NCI-H1417 (cell line): Measurements from ENCODE around the gene TP53BP2.

Experiments used
- DNase-seq, 3 experiments: peaks; one replicate each; lab custom pipeline; 2025; lab: John Stamatoyannopoulos, UW

TP53BP2 gene

DNA sequence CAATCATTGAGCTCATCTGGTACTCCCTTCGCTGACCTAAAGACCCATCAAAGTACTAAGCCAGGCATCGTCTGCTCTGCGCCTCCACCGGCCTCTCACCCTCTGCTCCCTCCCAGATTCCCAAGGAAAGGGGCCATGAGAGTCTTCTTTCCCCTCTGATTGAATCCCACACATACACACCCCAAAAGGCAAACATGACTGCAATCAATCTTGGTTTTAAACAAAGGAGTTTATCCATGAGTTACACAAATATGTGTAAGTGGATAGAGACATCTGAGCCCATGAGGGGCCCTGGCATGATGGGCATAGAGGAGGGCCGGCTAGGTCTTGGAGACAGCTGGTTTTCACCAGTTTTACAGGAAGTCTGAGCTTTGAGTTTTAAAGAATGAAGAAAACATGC is 82.5 kb downstream of the TP53BP2 start:
- no peak for DNase-seq

- DNase-seq: no peak
Observed at GRCh38 chr1:223761411-223761810, 84.3 kb downstream of the TP53BP2 start.

- no peak for DNase-seq
Observed at GRCh38 chr1:223760833-223761232, 84.9 kb downstream of the TP53BP2 start.

DNA sequence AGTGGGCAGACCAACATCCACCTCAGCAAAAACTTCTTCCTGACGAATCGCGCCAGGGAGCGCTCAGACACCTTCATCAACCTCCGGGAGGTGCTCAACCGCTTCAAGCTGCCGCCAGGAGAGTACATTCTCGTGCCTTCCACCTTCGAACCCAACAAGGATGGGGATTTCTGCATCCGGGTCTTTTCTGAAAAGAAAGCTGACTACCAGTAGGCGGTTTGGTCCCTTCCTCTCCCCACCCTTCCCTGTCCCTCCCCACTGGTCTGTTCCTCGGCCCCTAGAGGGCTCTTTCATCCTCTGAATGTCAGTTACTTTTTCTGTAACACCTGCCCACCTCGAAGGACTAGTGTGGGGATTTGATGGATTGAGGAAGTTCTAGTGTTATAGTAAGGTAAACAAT is 86.5 kb downstream of the TP53BP2 start:
- DNase-seq: peak in 1 of 3 experiments; percentile 16

DNA sequence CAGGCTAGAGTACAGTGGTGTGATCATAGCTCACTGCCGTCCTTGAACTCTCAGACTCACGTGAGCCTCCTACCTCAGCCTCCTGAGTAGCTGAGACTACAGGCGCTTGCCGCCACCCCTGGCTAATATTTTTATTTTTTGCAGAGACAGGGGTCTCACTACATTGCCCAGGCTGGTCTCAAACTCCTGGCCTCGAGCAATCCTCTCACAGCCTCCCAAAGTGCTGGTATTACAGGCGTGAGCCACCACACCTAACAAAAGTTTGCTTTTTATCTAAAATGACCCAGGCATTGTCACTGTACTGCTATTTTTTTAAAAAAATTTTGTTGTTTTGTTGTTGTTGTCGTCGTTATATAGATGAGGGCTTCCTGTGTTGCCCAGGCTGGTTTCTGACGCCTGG is 87.0 kb downstream of the TP53BP2 start:
- DNase-seq: no peak

- no peak for DNase-seq
Observed at GRCh38 chr1:223756806-223757700, 88.7 kb downstream of the TP53BP2 start.

GRCh38 chr1:223755992-223756775 is 89.6 kb downstream of the TP53BP2 start:
- DNase-seq: no peak

DNA sequence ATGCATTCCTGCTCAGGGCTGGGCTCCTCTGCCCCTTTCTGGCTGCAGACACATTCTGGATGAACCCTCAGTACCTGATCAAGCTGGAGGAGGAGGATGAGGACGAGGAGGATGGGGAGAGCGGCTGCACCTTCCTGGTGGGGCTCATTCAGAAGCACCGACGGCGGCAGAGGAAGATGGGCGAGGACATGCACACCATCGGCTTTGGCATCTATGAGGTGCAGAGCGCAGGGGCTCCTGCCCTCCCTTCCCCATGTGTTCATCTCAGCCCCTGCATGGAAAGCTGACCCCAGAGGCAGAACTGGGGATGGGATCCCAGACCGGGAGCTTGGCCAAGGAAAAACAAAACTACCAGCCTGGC is 90.3 kb downstream of the TP53BP2 start:
- DNase-seq: no peak

DNA sequence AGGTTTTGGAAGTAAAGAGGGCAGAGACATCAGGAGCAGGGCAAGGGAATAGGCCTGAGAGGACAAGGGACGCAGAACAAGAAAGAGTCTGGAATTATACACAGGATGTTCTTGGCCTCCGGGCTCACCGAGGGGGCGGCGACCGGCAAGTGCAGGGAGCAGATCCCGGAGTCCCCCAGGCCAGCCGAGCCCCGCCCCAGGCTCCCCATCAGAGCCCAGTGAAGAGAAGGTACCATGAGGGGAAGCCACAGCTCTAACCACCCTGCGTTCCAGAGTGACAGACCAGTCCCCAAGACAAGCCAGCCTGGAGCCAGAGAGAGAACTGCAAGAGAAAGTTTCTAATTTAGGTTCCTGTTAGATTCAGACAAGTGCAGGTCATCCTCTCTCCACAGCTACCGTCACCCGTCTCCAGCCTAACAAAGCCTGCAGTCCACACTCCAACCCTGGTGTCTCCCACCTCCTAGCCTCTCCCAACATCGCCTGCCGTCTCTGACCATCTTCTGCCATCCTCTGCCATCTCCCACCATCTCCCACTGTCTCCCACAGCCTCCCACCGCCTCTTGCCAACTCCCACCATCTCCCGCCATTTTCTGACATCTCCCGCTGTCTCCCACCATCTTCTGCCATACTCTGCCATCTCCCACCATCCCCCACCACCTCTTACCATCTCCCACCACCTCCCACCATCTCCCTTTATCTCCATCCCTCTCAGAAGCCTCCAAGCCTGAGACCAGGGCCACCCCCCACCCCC is 90.9 kb downstream of the TP53BP2 start:
- DNase-seq: no peak

GRCh38 chr1:223752721-223753515 is 92.8 kb downstream of the TP53BP2 start:
- peak in 1 of 3 experiments; percentile 45 for DNase-seq

DNA sequence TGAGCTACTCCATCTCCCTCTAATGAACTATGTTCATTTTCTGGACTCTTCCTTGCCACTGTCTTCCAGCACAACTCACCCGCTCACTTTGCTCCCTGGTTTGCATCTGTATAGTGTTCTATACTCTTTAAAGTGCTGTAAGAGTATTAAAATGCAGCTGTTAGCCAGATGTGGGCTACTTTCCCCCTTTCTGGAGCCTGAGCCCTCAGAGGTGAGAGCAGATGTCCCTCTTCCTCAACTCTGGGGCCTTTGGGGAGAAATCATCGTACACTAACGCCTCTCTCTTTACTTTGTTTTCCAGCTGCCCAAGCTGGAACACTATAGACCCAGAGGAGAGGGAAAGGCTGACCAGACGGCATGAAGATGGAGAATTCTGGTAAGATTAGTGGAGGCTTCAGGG is 94.1 kb downstream of the TP53BP2 start:
- DNase-seq: no peak

DNA sequence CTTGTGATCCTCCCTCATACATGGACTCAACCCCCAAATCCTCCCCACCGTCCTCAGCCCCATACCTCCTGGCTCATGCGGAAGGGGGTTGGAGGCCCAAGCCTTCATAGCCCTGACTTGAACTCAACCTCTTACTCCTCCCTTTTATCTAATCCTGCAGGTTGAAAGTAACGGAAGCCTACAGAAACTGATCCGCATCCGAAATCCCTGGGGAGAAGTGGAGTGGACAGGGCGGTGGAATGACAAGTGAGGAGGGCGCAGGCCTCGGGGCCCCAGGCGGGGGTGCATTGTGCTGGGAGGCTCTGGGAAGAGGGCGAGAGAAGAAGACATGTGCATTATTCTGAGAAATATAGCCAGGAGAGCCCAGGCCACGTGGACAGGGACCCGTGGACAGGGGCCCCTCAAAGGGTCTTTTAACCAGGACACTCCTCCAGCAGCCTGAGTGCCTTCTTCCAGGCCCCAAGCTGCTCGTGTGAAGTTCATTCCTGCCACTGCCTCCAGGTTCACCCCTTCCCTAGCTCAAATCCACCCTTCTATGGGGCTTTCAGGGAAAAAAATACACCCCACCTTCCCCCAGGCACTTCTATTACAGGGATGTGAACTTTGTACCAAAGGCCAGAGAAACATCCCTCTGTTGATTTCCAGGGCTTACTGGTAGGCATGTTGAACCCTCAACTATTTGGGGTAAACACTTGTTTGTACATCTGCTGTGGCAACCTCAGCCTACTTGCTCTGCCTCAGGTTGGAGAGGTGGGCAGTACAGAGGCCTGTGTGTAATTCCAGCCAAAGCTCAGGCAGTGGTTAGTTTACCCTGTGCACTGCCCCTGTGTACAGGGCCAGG is 94.8 kb downstream of the TP53BP2 start:
- no peak for DNase-seq

DNA sequence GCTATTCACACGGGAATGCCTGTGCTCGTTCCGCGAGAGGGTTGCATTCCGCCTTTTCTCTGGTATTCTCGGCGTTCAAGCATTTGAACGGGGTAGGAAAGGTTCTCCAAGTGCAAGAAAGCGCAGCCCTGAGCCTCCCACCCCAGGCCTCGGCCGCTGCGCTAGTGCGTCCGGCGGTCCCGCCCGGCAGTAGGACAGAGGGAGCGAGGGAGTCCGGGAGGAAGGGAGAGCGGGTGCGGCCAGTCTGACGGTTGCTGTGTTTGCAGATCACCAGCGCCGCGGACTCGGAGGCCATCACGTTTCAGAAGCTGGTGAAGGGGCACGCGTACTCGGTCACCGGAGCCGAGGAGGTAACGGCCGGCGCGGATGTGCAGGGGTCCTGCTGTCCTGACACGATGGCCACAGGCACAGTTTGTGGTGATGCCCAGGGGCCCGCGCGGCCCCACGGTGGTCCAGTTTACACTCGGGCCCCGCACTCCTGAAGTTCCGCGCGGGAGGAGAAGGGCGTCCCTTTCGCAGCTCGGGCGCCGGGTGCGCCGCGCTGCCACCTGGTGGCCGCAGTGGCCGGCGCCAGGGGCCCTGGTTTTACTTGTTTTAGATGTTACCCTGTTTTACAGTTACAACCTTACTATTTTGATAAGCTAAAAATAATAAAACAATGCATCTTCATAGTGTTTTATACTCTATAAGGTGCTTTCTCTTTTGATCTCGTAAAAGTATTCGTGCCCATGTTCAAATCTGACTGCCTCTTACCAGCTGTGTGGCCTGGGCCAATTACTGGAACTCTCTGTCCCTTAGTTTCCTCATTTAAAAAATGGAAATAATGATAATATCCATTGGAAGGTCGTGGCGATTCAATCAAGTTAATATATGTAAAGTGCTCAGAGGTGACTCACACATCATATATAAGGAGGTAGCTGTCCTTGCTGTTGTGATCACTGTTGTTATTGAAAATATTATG is 96.7 kb downstream of the TP53BP2 start:
- peak in 2 of 3 experiments; percentile 7 to 13 for DNase-seq

- DNase-seq: no peak
Observed at GRCh38 chr1:223748405-223748772, 97.4 kb downstream of the TP53BP2 start.

GRCh38 chr1:223747838-223748335 is 97.9 kb downstream of the TP53BP2 start:
- no peak for DNase-seq

GRCh38 chr1:223745731-223746130 is 100.0 kb downstream of the TP53BP2 start:
- DNase-seq: no peak

DNA sequence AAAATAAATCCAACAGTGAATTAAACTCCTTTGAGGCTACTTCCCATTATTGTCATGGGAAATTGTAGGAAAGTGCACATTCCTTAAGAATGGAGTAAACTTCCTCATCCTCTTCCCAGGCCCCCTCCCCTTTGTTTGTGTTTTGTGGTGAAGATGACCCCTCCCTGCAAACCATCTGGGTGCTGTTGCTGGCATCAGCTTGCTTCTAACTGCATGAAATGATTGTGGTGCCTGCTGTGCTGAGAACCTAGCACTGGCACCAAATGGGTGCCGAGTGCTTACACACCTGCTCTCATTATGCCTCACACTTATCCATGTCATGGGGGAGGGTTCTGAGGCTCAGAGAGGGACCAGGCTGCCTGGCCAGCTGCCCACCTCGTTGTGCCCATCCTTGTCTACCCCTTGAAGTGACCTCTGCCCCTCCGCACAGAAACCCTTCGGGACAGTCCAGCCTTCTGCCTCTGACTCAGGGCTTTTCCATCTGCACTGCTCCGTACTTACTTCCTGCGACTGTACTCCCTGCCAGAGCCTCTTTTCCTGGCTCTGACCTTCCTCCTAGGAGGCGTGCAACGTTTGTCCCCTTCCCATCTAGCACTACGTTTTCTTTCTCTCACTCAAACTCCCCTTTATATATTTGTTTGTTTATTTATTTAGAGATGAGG is 102.8 kb downstream of the TP53BP2 start:
- peak in 2 of 3 experiments; percentile 37 to 80 for DNase-seq

DNA sequence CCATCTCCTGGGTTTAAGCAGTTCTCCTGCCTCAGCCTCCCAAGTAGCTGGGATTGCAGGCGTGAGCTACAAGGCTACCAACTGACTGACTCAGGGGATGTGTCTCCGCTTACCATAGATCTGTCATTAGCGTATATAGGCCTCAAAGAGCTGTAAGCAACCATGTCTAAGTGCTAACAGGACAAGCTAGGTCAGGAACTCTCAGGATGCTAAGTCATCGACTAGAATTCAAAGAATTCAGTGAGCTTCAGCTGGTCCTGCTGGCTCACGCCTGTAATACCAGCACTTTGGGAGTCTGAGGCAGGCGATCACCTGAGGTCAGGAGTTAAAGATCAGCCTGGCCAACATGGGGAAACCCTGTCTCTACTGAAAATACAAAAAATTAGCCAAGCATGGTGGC is 103.9 kb downstream of the TP53BP2 start:
- DNase-seq: no peak
